Endometrium (tissue), 2 donors: Measurements from ENCODE around the gene BCAS1.
A peak's percentile ranks its signal among the peaks of the same experiment; 100 is the strongest.

Source experiments
- FAIRE-seq: peaks from 2 replicates; lab custom pipeline; 2012; peaks lifted over from hg19 to GRCh38; lab: Jason Lieb, UNC
- donor health status: control.
- donor health status: control.

Gene BCAS1

GRCh38 chr20:53960579-53961272 is 109.7 kb downstream of the BCAS1 start:
- FAIRE-seq: peak; percentile 95

DNA sequence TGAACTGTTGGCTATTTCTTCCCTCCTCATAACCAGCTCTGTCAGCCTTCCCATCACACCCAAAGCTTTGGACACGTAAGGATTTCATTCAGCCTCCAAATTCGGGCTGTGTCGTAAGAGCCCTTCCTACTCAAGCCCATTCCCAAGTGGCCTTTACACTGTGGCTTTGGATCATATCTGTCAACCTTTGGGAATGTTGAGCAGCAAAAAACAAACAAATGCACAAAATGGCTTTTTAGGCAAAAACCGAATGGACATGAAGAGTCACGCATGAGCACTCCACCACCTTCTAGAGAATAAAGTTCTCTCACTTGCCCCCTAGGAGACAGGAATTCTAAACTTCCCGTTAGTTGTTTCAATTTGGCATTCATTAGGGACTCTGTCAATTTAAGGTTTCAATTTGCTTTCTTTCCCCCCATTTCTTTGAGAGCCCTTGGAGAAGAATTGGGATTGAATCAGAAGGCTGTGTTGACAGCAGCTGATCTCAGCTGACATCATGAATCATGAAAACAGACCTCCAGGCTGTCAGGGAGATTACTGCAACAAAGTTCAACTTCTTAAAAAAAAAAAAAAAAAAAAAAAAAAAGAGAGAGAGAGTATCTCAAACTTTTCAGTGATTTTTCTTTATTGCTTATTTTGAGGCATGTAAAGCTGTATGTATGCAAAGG is 110.3 kb downstream of the BCAS1 start:
- FAIRE-seq: no peak

DNA sequence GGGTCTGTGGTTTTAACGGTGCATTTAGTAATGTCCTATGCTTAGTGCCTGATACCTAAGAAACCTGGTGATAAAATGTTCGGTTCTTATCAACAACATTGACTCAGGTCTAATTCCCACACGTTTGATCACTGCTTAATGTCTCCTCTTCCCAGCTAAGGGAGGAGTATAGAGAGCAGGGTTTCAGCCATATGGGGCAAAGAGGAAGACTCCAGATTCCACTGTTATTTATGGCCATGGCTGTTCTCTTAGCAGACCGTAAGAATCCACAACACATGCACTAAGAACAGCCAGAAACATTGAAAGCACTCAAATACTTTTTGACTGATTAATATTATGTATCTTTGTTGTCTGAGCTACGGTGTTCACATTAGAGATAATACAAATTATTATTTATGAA is 112.1 kb downstream of the BCAS1 start:
- no peak for FAIRE-seq

GRCh38 chr20:53957451-53958172 is 112.8 kb downstream of the BCAS1 start:
- FAIRE-seq: peak; percentile 89

DNA sequence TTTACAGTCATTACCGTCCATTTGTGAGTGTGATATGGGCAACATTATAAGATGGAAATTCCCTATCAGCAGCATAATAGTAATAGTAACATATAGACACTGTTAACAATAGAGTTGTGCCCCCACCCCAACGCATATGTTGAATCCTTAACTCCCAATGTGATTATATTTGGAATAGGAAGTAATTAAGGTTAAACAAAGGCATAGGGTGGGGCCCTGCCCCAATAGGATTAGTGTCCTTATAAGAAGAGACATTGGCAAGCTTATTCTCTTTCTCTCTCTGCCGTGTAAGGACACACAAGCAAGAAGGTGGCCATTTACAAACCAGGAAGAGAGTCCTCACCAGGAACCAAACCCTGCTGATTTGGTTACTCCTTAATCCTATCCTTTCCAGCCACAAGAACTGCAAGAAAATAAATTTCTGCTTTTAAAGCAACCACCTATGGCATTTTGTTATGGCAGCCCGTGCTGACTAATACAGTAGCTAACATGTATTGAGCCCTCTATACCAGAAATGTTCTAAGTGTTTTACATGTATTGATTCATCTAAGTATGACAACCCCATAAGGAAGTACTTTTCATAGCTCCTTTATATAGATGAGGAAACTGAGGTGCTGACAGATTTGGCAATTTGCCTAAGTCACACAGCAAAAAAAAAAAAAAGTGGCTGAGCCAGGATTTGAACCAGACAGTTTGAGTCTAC is 114.2 kb downstream of the BCAS1 start:
- no peak for FAIRE-seq

- FAIRE-seq: no peak
Measured at GRCh38 chr20:53954723-53955658, 115.4 kb downstream of the BCAS1 start.

DNA sequence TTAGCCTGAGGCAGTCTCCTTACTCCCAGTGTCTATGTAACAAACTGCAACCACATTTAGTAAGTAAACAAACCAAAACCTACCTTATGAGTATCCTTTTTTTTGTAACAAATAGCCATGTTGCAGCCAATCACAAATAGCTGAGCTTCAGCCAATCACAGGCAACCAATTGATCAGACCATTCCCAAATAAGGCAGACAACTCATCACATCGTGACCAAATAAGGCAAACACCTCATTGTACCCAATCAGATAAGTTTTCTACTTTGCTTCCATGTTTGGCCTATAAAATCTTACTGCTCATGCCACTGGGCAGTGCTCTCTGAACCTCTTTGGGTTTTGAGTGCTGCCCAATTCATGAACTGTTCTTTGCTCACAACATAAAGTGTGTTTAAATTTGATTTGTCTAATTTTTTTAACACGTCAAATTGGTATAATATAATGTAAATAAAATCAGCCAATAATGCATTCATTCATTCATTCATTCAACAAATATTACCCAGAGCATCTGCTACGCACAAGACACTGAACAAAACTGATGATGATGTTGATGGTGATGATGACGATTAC is 117.8 kb downstream of the BCAS1 start:
- no peak for FAIRE-seq

- no peak for FAIRE-seq
Measured at GRCh38 chr20:53950578-53950977, 119.8 kb downstream of the BCAS1 start.

- FAIRE-seq: no peak
Measured at GRCh38 chr20:53950031-53950430, 120.4 kb downstream of the BCAS1 start.

- no peak for FAIRE-seq
Measured at GRCh38 chr20:53949319-53949839, 121.0 kb downstream of the BCAS1 start.

DNA sequence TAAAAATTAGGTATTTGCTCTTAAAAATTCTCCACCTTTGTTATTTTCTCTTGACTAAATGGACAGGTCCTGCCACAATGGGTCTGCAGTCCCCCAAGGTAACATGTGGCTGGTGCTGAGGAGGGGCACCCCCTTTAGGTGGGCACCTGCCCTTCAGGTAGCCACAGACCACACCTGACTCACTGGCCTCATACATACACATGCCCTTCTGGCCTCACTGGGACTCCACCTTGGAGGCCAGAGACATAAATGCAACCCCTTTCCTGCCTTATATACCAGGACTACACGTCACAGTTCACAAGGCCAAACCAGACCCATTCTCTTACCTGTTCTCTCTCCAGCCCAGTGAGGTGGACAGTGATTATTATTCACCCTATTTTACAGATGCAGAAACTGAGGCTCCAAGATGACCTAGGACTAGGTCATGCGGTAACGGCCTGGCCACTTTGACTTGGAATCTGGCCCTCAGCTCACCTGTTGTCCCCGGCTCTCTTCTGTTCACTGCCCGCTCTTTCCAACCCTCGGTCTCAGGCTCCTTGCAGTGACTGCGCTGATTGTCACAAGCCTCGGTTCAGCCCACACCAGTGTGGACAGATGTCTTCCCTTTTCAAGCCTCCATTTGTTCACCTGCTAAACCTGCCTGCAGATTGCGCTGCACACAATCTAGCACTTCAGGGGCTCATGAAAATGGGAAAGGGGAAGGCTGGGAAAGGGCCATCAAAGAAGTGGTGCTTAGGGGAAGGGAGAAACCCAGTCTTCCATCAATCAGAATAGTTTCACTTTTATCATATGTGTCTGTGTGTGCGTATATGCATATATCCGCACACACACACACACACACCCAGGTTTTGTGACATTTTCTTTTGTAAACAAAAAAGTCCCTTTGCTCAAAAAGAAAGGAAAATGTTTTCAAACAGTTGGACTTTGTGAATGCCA is 121.7 kb downstream of the BCAS1 start:
- no peak for FAIRE-seq

- FAIRE-seq: no peak
Measured at GRCh38 chr20:53947501-53948195, 122.7 kb downstream of the BCAS1 start.

DNA sequence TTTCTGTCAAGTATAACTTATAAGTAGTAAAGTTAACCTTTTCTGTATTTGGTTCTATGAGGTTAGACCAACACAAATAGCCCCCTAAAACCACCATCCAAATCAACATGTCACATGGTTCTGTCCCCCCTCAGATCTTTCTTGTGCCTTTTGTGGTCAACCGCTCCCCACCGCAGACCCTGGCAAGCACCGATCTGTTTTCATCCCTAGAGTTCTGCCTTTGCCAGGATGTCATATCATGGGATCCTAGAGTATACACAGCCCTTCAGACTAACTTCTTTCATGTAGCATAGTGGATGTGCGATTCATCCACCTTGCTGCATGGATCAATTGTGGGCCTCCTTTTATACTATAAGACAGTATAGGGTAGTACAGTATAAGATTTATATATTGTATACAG is 124.3 kb downstream of the BCAS1 start:
- FAIRE-seq: no peak

- no peak for FAIRE-seq
Measured at GRCh38 chr20:53945478-53945877, 124.9 kb downstream of the BCAS1 start.

GRCh38 chr20:53944796-53945195 is 125.6 kb downstream of the BCAS1 start:
- FAIRE-seq: no peak

- FAIRE-seq: peak; percentile 18
Measured at GRCh38 chr20:53943522-53944291, 126.7 kb downstream of the BCAS1 start.

- FAIRE-seq: no peak
Measured at GRCh38 chr20:53942973-53943372, 127.4 kb downstream of the BCAS1 start.

- no peak for FAIRE-seq
Measured at GRCh38 chr20:53942472-53942816, 128.0 kb downstream of the BCAS1 start.
